GM12874 (cell line): ENCODE results near the gene FBXL14.

ENCODE experiments used
- CTCF ChIP-seq: IDR thresholded peaks from 2 replicates; pipeline ENCODE4 v1.5.1; 2011; ENCODE audit warnings: low read depth, mild to moderate bottlenecking, control low read depth, low read length, moderate library complexity; ENCODE audit not compliant: insufficient read depth

Gene FBXL14

DNA sequence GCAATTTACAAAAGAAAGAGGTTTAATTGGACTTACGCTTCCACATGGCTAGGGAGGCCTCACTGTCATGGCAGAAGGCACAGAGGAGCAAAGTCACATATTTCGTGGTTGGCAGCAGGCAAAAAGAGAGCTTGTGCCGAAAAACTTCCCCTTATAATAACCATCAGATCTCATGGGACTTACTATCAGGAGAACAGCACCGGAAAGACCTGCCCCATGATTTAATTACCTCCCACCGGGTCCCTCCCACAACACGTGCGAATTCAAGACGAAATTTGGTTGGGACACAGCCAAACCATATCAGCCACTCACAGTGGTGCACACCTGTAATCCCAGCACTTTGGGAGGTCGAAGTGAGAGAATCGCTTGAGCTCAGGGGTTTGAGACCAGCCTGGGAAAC, 68.5 kb downstream of the FBXL14 start:
- no peak for TF ChIP-seq CTCF

DNA sequence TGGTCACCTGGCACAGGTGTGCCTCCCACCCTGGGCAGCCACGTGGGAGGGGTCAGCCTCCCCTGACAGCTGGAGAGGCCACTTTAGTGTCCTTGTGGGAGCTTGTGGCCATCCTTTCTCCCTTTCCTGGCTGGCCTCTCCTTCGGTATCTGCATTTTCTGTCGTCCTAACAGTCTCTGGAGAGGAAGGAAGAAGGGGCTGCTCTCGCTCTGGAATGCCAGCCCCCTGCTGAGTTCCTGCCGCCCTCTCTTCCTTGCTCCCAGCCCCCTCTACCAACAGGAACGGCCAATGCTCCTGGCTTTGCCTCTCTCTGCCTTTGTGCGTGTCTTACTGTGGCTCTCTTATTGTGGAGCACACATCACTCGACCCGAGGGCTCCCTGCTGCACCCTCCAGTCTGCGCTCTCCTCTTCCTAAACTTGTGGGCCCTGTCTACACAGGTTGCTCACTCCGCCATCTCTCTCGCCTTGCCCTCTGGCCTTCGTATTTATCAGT, 70.8 kb downstream of the FBXL14 start:
- TF ChIP-seq CTCF: no peak

- no peak for TF ChIP-seq CTCF
Measured at GRCh38 chr12:1523046-1523445, 71.3 kb downstream of the FBXL14 start.

DNA sequence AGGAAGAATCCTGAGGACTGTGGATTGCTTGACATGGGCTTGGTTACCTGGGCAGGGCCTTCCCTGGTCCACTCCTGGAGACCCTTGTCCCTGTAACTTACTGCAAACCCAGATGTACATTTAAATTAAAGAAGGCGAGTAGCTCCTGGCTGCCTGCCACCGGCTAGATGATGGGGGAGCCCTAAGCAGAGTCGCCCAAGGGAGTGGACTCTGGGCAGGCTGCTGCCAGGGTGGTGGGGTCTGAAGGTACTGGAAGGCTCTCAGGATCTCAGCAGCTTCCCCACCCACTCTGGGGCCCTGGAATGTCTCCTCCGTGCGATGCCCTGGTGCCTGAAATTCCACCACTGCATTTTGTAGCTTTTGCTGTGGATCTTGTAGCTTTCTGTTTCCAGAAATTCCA, 74.7 kb downstream of the FBXL14 start:
- TF ChIP-seq CTCF: no peak

GRCh38 chr12:1518591-1519516, 75.5 kb downstream of the FBXL14 start:
- no peak for TF ChIP-seq CTCF

- TF ChIP-seq CTCF: no peak
Measured at GRCh38 chr12:1517734-1518525, 76.5 kb downstream of the FBXL14 start.

- TF ChIP-seq CTCF: peak; percentile 73
Measured at GRCh38 chr12:1517007-1517406, 77.4 kb downstream of the FBXL14 start.
